HG03025 (cell line): ENCODE data around the gene NRG3.

Source experiments
- ATAC-seq: cut with Tn5 transposase; IDR thresholded peaks from one replicate; pipeline ENCODE4 v1.9.1; 2021; ENCODE audit warnings: mild to moderate bottlenecking, moderate library complexity; ENCODE audit not compliant: unreplicated experiment, low FRiP score

Gene NRG3

GRCh38 chr10:82536668-82537067 is 661.7 kb downstream of the NRG3 start:
- ATAC-seq: no peak

GRCh38 chr10:82538272-82538671 is 663.3 kb downstream of the NRG3 start:
- ATAC-seq: no peak

- ATAC-seq: no peak
These were observed 668.6 kb downstream of the NRG3 start for GRCh38 chr10:82543631-82544030.

GRCh38 chr10:82544377-82544776 is 669.4 kb downstream of the NRG3 start:
- no peak for ATAC-seq

GRCh38 chr10:82551506-82551905 is 676.5 kb downstream of the NRG3 start:
- ATAC-seq: no peak

- no peak for ATAC-seq
These were observed 677.3 kb downstream of the NRG3 start for GRCh38 chr10:82552267-82552666.

GRCh38 chr10:82554381-82554780 is 679.4 kb downstream of the NRG3 start:
- ATAC-seq: no peak

- no peak for ATAC-seq
These were observed 683.1 kb downstream of the NRG3 start for GRCh38 chr10:82558014-82558607.

- ATAC-seq: no peak
These were observed 689.6 kb downstream of the NRG3 start for GRCh38 chr10:82564353-82565196.

- no peak for ATAC-seq
These were observed 690.2 kb downstream of the NRG3 start for GRCh38 chr10:82565197-82565575.

GRCh38 chr10:82572744-82573143 is 697.8 kb downstream of the NRG3 start:
- no peak for ATAC-seq

- ATAC-seq: no peak
These were observed 699.1 kb downstream of the NRG3 start for GRCh38 chr10:82574081-82574480.

GRCh38 chr10:82575318-82575717 is 700.3 kb downstream of the NRG3 start:
- ATAC-seq: no peak

- ATAC-seq: no peak
These were observed 701.1 kb downstream of the NRG3 start for GRCh38 chr10:82576093-82576492.

GRCh38 chr10:82581940-82582339 is 706.9 kb downstream of the NRG3 start:
- no peak for ATAC-seq

GRCh38 chr10:82591421-82591820 is 716.4 kb downstream of the NRG3 start:
- no peak for ATAC-seq

GRCh38 chr10:82597840-82598239 is 722.8 kb downstream of the NRG3 start:
- ATAC-seq: no peak

GRCh38 chr10:82609845-82610244 is 734.9 kb downstream of the NRG3 start:
- no peak for ATAC-seq

GRCh38 chr10:82618007-82618406 is 743.0 kb downstream of the NRG3 start:
- no peak for ATAC-seq

- no peak for ATAC-seq
These were observed 746.7 kb downstream of the NRG3 start for GRCh38 chr10:82621680-82622079.

- no peak for ATAC-seq
These were observed 747.5 kb downstream of the NRG3 start for GRCh38 chr10:82622479-82622878.

GRCh38 chr10:82625512-82626189 is 750.7 kb downstream of the NRG3 start:
- no peak for ATAC-seq
